Activated naive CD8-positive, alpha-beta T cell treated with anti-CD3 and anti-CD28 coated beads, Interleukin-2, amount 10 ng/mL, durations not matched to agents 7 days and 5 days (primary cell): ENCODE data around the gene JPT2. TPM values are rescaled to one million over a fixed set of nuclear protein-coding genes. Genes with fewer than 3 reads are reported as not detected.
A peak's percentile ranks its signal among the peaks of the same experiment; 100 is the strongest.

Experiments
- ATAC-seq: fragments of 150-1000 bp; cut with Tn5 transposase; one replicate; pipeline ENCODE4 v1.10.0; 2021; ENCODE audit warnings: low read depth, moderate library complexity
- POLR2A ChIA-PET: fragments of 350-600 bp; sonication (Branson Sonifier 250); formaldehyde crosslinking; loops from one replicate; lab custom pipeline; 2021; ENCODE audit warnings: antibody characterized with exemption; lab: Charles Lee
- DNase-seq: peaks from one replicate; pipeline ENCODE4 v3.0.0; 2021
- H3K27ac Mint-ChIP-seq: one replicate; pipeline ENCODE4 v1.8.0; 2022; ENCODE audit warnings: mild to moderate bottlenecking, mixed read lengths
- H3K27me3 Mint-ChIP-seq: one replicate; pipeline ENCODE4 v1.8.0; 2022; ENCODE audit warnings: mild to moderate bottlenecking, moderate library complexity, mixed read lengths
- H3K36me3 Mint-ChIP-seq: one replicate; pipeline ENCODE4 v1.8.0; 2021; ENCODE audit warnings: mild to moderate bottlenecking, mixed read lengths
- H3K4me1 Mint-ChIP-seq: one replicate; pipeline ENCODE4 v1.8.0; 2021; ENCODE audit warnings: mixed read lengths
- H3K4me3 Mint-ChIP-seq: one replicate; pipeline ENCODE4 v1.8.0; 2022; ENCODE audit warnings: mild to moderate bottlenecking, moderate library complexity, mixed read lengths
- H3K9me3 Mint-ChIP-seq: one replicate; pipeline ENCODE4 v1.8.0; 2021; ENCODE audit warnings: mixed read lengths
- total RNA-seq, 2 experiments: library from RNA; stranded (reverse); gene quantifications; one replicate each; pipeline ENCODE4 v1.2.3, GENCODE V29; 2021

Gene JPT2
- total RNA-seq, 2 experiments from 2014 or later: 44.7 to 45.1 TPM

DNA sequence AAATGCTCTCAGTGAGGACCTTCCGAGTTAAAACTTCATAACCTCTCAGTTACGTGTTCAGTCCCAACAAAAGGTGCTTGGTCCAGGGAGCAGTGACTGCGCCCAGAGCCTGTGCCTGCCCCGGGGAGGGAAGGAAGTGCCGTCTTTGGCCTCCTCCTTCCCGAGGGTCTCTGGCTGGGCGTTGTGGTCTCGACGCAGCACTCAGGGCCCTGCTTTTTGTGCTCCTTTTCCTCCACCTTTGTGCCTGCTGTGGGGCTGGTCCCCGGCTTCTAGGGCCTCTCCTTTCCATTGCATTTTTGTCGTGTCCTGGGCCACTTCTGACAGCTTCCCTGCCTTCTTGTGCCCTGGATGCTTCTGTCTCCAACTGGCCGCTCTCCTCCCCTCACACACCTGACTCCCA lies 36.8 kb upstream of the JPT2 start:
- no peak for DNase-seq
- Mint-ChIP-seq H3K36me3 (peaks cover 11% of the 10 kb centered on the region), H3K4me1 (peaks cover 11% of the 10 kb centered on the region), H3K27ac (no peak overlapping the region), H3K4me3 (no peak overlapping the region), H3K27me3 (no peaks in the 10 kb centered on the region), H3K9me3 (no peaks in the 10 kb centered on the region)
- ATAC-seq: no peak
- POLR2A ChIA-PET: no interaction called here

DNA sequence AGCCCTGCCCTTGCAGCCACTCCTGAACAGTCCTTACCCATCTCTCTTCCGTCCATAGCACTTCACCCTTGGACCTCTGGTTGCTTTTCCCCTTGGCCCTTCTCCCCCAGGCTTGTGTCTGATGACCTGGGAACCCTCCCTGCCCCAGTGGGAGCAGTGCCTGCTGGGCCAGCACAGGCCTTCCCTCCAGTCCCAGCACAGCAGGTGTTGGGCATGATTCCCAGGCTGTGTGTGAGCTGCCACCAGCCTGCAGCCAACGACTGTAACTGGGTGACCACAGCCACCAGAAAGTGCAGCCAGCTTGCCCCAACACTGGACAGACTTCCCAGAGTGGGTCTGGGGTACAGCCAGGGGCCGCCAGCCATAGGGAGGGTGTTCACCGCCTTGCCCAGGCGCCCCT lies 35.9 kb upstream of the JPT2 start:
- Mint-ChIP-seq H3K4me3 (no peak overlapping the region), H3K4me1 (peaks cover 16% of the 10 kb centered on the region), H3K36me3 (peaks cover 11% of the 10 kb centered on the region), H3K9me3 (no peaks in the 10 kb centered on the region), H3K27ac (no peak overlapping the region), H3K27me3 (no peaks in the 10 kb centered on the region)
- POLR2A ChIA-PET: no interaction called here
- DNase-seq (no peak), ATAC-seq (no peak)

DNA sequence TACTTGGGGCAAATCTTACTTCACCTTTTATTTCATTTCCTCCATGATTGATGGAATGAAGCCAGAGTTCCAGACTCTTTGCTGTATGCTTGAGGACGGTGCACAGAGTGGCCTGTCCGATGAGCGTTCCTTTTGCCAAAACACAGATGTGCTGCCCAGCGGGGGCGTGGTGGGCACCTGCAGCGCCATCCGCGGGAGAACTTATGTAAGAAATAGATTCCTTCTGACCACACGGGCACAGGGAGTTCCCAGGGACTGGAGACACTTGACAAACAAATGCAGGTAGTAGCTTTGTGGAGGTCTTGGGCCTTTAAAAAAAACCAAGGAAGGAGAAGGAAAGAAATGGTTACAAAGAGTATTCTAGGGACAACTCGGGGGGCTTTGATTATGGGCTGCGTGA lies 35.3 kb upstream of the JPT2 start:
- Mint-ChIP-seq H3K36me3 (peaks cover 11% of the 10 kb centered on the region), H3K4me3 (no peak overlapping the region), H3K27ac (peak overlapping the region; percentile 52), H3K9me3 (no peaks in the 10 kb centered on the region), H3K4me1 (peaks cover 16% of the 10 kb centered on the region), H3K27me3 (no peaks in the 10 kb centered on the region)
- POLR2A ChIA-PET: no interaction called here
- DNase-seq: no peak
- ATAC-seq: no peak

DNA sequence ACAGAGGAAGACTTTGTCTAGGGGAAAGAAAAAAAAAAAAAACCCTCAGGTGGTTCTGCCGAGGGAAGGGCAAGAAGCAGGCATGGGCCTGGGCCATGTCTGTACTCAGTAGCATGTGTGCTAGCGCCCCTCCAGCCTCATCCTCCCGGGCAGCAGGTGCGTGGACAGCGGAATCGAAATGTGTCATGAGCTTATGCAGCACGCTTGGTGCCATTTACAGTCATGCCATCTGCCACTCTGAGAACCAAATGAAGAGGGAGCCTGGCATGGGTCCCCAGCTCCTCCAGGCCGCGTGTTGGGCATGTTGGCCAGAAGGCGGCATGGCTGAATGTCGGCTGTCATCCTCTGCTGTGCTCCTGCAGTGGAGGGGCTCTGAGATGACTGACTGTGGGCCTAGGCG lies 34.6 kb upstream of the JPT2 start:
- Mint-ChIP-seq H3K4me1 (peaks cover 15% of the 10 kb centered on the region), H3K9me3 (no peaks in the 10 kb centered on the region), H3K27me3 (no peaks in the 10 kb centered on the region), H3K36me3 (peaks cover 7% of the 10 kb centered on the region), H3K27ac (peak overlapping the region; percentile 31), H3K4me3 (no peak overlapping the region)
- POLR2A ChIA-PET: no interaction called here
- DNase-seq (no peak), ATAC-seq (no peak)

DNA sequence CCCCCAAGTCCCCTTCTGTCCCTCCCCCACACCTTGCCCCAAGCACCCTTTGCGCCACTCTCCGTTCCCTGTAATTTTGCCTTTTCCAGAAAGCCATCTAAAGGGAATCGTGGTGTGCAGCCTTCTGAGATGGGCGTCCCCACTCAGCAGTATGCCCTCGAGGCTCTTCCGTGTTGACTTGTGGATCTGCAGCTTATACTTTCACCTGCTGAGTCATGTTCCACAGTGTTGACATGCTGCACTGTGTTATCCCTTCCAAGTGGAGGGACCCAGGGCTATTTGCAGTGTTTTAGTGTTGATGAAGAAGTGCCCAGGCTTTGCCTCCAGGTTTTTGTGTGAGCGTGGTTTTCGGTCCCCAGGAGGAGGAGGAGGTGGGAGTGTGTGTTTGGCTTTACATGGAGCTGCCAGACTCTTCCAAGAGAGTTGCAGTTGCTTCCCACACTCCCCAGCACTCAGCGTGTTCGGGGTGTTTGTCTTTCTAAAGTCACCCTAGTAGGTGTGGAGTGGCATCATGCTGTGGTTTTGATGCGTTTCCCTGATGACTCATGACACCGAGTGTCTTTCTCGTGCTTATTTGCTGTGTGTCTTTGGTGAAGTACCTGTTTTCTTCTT lies 32.1 kb upstream of the JPT2 start:
- peak; percentile 80 for ATAC-seq
- no peaks in the 10 kb centered on the region for H3K27me3 Mint-ChIP-seq
- peak overlapping the region; percentile 13 for H3K4me3 Mint-ChIP-seq
- POLR2A ChIA-PET: interaction anchor here (0.6 kb wide), 1 partner anchor 93 kb away, joined by 3 read pairs; no protein-coding TSS in a partner anchor
- H3K36me3 Mint-ChIP-seq: peaks cover 9% of the 10 kb centered on the region
- peak overlapping the region; percentile 78 for H3K27ac Mint-ChIP-seq
- DNase-seq: no peak
- H3K9me3 Mint-ChIP-seq: no peaks in the 10 kb centered on the region
- H3K4me1 Mint-ChIP-seq: peaks cover 15% of the 10 kb centered on the region

DNA sequence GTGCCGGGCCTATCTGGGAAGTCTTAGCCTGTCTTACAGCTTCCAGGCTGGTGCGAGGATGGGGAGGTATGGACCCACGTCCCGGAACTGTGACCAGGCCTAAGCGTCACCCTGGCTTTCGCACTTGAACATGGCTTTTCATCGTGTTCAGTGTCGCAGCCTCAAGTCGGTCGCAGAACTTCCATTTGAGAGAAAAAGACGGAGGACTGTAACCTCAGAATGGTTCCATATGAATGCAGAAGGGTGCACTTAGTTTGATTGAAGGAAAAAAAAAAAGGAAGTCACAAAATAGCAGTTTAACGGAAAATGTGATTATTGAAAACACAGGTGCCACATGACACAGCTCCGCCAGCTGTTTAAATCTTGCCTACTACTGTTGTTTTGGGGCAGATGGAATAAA lies 30.2 kb upstream of the JPT2 start:
- POLR2A ChIA-PET: no interaction called here
- H3K27ac Mint-ChIP-seq: peak overlapping the region; percentile 53
- no peaks in the 10 kb centered on the region for H3K9me3 Mint-ChIP-seq
- peaks cover 19% of the 10 kb centered on the region for H3K4me1 Mint-ChIP-seq
- ATAC-seq: no peak
- DNase-seq: no peak
- H3K27me3 Mint-ChIP-seq: no peaks in the 10 kb centered on the region
- H3K36me3 Mint-ChIP-seq: peaks cover 17% of the 10 kb centered on the region
- no peak overlapping the region for H3K4me3 Mint-ChIP-seq

DNA sequence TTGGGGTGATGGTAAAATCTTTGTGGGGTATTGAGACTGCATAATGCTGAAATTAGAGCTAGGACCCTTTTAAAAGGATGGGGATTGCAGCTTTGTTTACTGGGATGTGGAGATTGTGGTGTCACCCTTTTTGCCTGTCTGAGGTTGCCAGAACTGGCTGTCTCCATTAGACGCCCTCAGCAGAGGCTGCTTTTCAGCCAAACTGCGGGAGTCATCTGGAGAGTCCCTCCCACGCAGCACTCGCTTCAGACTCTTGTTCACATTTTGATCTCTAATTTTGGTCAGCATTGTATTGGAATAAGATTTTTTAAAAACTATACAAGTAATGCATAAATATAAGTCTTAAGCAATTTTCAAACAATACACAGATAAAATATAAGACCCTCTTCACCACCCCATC lies 27.9 kb upstream of the JPT2 start:
- Mint-ChIP-seq H3K9me3 (no peaks in the 10 kb centered on the region), H3K4me3 (no peak overlapping the region), H3K4me1 (peaks cover 19% of the 10 kb centered on the region), H3K27ac (no peak overlapping the region), H3K27me3 (no peaks in the 10 kb centered on the region), H3K36me3 (peaks cover 14% of the 10 kb centered on the region)
- DNase-seq (no peak), ATAC-seq (no peak)
- POLR2A ChIA-PET: interaction anchor here (1.0 kb wide), 1 partner anchor 35 kb away, joined by 3 read pairs; no protein-coding TSS in a partner anchor

DNA sequence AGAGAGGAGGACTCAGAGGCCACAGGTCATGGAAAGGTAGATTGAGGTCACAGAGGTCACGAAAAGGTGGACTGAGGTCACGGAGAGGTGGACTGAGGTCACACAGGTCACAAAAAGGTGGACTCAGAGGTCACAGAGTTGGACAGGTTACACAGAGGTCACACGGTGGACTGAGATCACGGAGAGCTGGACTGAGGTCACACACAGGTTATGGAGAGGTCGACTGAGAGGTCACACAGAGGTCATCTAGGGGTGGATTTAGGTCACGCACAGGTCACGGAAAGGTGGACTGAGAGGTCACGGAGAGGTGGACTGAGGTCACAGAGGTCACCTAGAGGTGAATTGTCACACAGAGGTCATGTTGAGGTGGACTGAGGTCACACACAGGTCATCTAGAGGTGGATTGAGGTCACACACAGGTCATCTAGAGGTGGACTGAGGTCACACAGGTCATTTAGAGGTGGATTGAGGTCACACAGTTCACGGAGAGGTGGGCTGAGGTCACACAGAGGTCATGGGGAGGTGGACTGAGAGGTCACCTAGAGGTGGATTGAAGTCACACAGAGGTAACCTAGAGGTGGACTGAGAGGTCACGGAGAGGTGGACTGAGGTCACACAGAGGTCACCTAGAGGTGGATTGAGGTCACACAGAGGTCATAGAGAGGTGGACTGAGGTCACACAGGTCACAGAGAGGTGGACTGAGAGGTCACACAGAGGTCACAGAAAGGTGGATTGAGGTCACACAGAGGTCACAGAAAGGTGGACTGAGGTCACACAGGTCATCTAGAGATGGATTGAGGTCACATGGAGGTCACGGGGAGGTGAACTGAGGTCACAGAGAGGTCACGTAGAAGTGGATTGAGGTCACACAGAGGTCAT lies 26.7 kb upstream of the JPT2 start:
- POLR2A ChIA-PET: interaction anchor here (1.0 kb wide), 1 partner anchor 36 kb away, joined by 3 read pairs; no protein-coding TSS in a partner anchor
- DNase-seq (no peak), ATAC-seq (no peak)
- Mint-ChIP-seq H3K9me3 (no peaks in the 10 kb centered on the region), H3K27me3 (no peaks in the 10 kb centered on the region), H3K36me3 (peaks cover 14% of the 10 kb centered on the region), H3K4me1 (peaks cover 9% of the 10 kb centered on the region), H3K4me3 (no peak overlapping the region), H3K27ac (peak overlapping the region; percentile 73)

DNA sequence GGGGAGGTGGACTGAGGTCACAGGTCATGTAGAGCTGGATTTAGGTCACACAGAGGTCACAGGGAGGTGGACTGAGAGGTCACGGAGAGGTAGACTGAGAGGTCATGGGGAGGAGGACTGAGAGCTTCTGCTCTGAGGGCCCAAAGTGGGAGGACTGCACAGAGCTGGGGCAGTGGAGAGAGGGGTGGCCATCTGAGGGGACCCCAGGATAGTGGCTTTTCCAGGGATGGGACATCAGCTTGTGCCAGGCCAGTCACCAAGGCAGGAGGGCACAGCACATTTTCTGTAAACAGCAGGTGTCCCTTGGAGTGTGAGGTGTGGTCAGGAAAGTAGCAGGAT lies 26.1 kb upstream of the JPT2 start:
- Mint-ChIP-seq H3K4me3 (no peak overlapping the region), H3K27ac (peak overlapping the region; percentile 73), H3K9me3 (no peaks in the 10 kb centered on the region), H3K4me1 (peaks cover 4% of the 10 kb centered on the region), H3K36me3 (peaks cover 14% of the 10 kb centered on the region), H3K27me3 (no peaks in the 10 kb centered on the region)
- no peak for DNase-seq
- POLR2A ChIA-PET: interaction anchor here (0.9 kb wide), 1 partner anchor 40 kb away, joined by 3 read pairs; the partner anchor contains the start of genes CRAMP1 and IFT140
- no peak for ATAC-seq

DNA sequence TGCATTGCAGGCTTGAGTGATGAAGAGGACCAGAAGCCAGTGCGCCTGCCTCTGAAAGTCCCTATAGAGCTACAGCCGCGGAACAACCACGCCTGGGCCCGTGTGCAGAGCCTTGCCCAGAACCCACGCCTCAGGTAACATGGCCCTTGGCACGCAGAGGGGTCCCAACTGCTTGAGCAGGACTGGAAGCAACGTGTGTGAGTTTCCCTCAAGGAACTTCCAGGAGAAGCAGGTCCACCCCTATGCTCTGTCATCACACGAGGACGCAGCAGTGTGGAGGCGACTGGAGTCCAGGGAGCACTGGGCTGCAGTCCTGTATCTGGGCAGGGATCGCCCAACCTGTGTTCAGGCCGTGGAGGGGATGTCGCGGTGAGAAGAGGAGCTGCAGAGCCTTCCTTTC lies 25.1 kb upstream of the JPT2 start:
- ATAC-seq: no peak
- Mint-ChIP-seq H3K9me3 (no peaks in the 10 kb centered on the region), H3K36me3 (peaks cover 14% of the 10 kb centered on the region), H3K27me3 (no peaks in the 10 kb centered on the region), H3K4me3 (no peak overlapping the region), H3K27ac (no peak overlapping the region), H3K4me1 (peaks cover 4% of the 10 kb centered on the region)
- DNase-seq: no peak
- POLR2A ChIA-PET: no interaction called here

DNA sequence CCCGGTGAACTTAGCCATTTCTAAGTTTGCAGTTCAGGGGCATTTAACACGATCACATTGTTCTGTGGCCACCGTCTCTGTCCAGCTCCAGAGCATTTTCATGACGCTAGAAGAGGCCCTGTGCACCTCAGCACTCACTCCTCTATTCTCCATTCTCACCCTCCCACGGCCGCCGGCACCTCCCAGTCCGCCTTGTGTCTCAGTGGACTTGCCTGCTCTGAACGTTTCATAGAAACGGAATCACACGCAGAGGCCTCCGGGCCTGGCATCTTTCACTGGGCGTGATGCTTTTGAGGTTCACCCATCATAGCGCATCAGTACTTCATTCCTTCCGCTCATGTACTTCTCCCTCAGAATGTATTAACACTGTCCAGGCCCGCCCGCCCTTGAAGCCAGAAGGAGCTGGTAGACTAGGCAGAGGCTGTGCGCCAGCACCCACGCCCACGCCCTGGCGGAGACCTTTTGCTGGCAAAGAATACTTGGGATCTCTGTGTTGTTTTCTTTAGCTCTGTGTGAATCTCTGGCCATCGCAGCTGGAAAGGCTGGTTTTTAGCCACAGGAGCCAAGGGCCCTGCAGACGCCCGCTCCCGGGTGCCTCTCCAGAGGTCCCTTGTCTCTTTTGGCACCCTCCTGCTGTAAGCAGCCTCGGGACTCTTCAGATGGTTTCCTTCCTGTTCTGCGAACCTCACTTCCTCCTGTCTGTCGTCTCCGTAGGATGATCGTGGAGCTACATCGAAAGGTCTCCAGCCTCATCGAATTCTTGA lies 23.4 kb upstream of the JPT2 start:
- Mint-ChIP-seq H3K4me3 (no peak overlapping the region), H3K27me3 (no peaks in the 10 kb centered on the region), H3K9me3 (no peaks in the 10 kb centered on the region), H3K4me1 (peaks cover 4% of the 10 kb centered on the region), H3K27ac (no peak overlapping the region), H3K36me3 (peaks cover 14% of the 10 kb centered on the region)
- DNase-seq (no peak), ATAC-seq (no peak)
- POLR2A ChIA-PET: no interaction called here

DNA sequence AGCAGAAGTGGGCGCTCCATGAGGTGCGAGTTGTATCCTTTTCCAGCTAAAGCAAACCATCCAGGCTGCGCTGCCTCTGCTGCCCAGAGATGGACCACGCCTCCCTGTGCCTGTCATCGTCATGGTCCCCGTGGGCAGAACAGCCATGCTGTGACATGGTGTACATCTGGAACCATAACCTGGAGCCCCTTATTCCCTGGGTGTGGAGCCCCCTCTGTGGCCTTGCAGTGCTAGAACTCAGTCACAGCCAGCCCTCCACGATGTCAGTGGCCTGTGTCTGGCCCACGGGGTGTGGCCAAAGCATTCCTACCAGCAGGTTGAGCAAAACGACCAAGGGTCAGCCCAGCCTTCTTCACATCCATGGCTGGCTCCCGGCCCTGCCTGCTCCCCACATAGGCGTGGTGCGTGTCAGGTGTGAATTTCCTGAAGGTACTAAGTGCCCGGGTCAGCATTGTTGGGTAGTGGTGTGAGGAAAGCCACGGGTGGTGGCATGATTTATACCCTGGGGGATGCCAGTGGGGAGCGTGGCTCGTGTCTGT lies 22.7 kb upstream of the JPT2 start:
- H3K27ac Mint-ChIP-seq: no peak overlapping the region
- no peak for ATAC-seq
- H3K4me3 Mint-ChIP-seq: no peak overlapping the region
- no peak for DNase-seq
- no peaks in the 10 kb centered on the region for H3K9me3 Mint-ChIP-seq
- POLR2A ChIA-PET: no interaction called here
- H3K36me3 Mint-ChIP-seq: peaks cover 14% of the 10 kb centered on the region
- H3K27me3 Mint-ChIP-seq: no peaks in the 10 kb centered on the region
- H3K4me1 Mint-ChIP-seq: peaks cover 4% of the 10 kb centered on the region
